Progenitor cell of endocrine pancreas (in vitro differentiated cells): ENCODE measurements around the gene MRPL43. TPM values are rescaled to one million over a fixed set of nuclear protein-coding genes. Genes with fewer than 3 reads are reported as not detected.

Source experiments
- DNase-seq: peaks from one replicate; pipeline ENCODE4 v3.0.0; 2021; ENCODE audit warnings: low spot score; ENCODE audit not compliant: unreplicated experiment
- H3K27ac Mint-ChIP-seq: 2 replicates; pipeline ENCODE4 v1.8.0; 2021; ENCODE audit warnings: mild to moderate bottlenecking, moderate library complexity, mixed read lengths
- H3K27me3 Mint-ChIP-seq: 2 replicates; pipeline ENCODE4 v1.8.0; 2021; ENCODE audit warnings: mixed read lengths
- H3K36me3 Mint-ChIP-seq: 2 replicates; pipeline ENCODE4 v1.8.0; 2022; ENCODE audit warnings: mixed read lengths; ENCODE audit not compliant: insufficient read depth
- H3K4me1 Mint-ChIP-seq: 2 replicates; pipeline ENCODE4 v1.8.0; 2021; ENCODE audit warnings: low read depth, mixed read lengths
- H3K4me3 Mint-ChIP-seq: 2 replicates; pipeline ENCODE4 v1.8.0; 2021; ENCODE audit warnings: low read depth, mild to moderate bottlenecking, moderate library complexity, mixed read lengths
- H3K9me3 Mint-ChIP-seq: 2 replicates; pipeline ENCODE4 v1.8.0; 2021; ENCODE audit warnings: low read depth, mixed read lengths
- CTCF ChIP-seq: fragments of 200-600 bp; sonication (generic); IDR thresholded peaks from one replicate; pipeline ENCODE4 v1.5.0; 2021; ENCODE audit warnings: antibody characterized with exemption, mild to moderate bottlenecking; ENCODE audit not compliant: unreplicated experiment
- total RNA-seq: library from RNA; stranded (reverse); gene quantifications from 2 replicates; pipeline ENCODE4 v1.2.1, GENCODE V29; 2021

Gene MRPL43
- total RNA-seq, 1 donor from 2014 or later, result 70.7 TPM

- H3K4me3 Mint-ChIP-seq, result peak within 1 kb of the TSS; percentile 79
- peak within 1 kb of the TSS; percentile 95 for H3K27ac Mint-ChIP-seq
- H3K36me3 Mint-ChIP-seq, result peaks cover 3% of the 10 kb centered on the region
- peak; percentile 76 for DNase-seq
- peak; percentile 88 for TF ChIP-seq CTCF
- H3K27me3 Mint-ChIP-seq, result no peaks in the 10 kb centered on the region
- no peaks in the 10 kb centered on the region for H3K9me3 Mint-ChIP-seq
- peaks cover 31% of the 10 kb centered on the region for H3K4me1 Mint-ChIP-seq
Observed at GRCh38 chr10:100969187-100970075, 17.9 kb downstream of the MRPL43 start, which contains the start of gene SEMA4G. SEMA4G (plus strand) TSS chr10:100969504; CDS start chr10:100972913, 3,409 bp downstream.

DNA sequence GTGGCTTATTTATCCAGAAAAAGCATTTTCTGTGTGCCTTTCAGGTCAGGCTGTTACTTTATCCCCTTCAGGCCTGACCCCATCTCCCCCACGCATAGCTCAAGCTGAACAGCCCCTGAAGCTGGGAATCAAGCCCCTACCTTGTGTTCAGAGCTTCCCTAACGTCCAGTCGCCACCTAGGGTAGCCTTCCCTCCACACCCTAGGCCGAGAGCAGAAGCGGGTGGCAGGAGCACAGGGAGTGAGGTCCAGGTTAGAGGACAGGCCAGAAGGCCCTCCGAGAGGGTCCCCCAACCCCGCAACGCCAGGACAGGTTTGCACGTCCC is 18.5 kb downstream of the MRPL43 start:
- DNase-seq, result no peak
- Mint-ChIP-seq H3K9me3 (no peaks in the 10 kb centered on the region), H3K36me3 (peaks cover 3% of the 10 kb centered on the region), H3K4me1 (peaks cover 31% of the 10 kb centered on the region), H3K27me3 (no peaks in the 10 kb centered on the region), H3K4me3 (peak overlapping the region; percentile 79), H3K27ac (no peak overlapping the region)
- no peak for TF ChIP-seq CTCF

- H3K4me3 Mint-ChIP-seq, result peak overlapping the region; percentile 79
- TF ChIP-seq CTCF, result no peak
- H3K27ac Mint-ChIP-seq, result no peak overlapping the region
- no peaks in the 10 kb centered on the region for H3K36me3 Mint-ChIP-seq
- H3K4me1 Mint-ChIP-seq, result peaks cover 31% of the 10 kb centered on the region
- H3K9me3 Mint-ChIP-seq, result no peaks in the 10 kb centered on the region
- DNase-seq, result no peak
- no peaks in the 10 kb centered on the region for H3K27me3 Mint-ChIP-seq
Observed at GRCh38 chr10:100968062-100968736, 19.1 kb downstream of the MRPL43 start.

DNA sequence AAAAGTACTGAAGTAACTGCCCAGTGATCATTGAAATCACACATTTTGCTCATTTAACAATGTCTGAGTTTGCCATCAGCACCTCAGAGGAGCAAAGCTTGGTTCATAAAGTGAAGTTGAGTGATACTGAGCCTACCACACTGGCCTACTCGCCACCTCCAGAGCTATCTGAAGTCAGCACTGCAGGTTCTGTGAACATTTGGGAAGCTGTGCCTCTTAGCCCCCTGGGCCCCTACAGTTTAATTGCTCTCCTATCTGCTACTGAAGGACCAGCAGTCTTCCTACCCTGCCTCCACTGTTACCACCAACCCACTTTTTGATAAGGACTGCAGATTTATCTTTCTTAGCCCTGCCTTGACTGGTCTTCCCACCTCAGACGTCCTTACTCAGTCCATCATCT is 20.0 kb downstream of the MRPL43 start:
- Mint-ChIP-seq H3K9me3 (no peaks in the 10 kb centered on the region), H3K4me3 (no peak overlapping the region), H3K4me1 (peaks cover 26% of the 10 kb centered on the region), H3K27me3 (no peaks in the 10 kb centered on the region), H3K27ac (no peak overlapping the region), H3K36me3 (peaks cover 4% of the 10 kb centered on the region)
- TF ChIP-seq CTCF, result no peak
- DNase-seq, result no peak

DNA sequence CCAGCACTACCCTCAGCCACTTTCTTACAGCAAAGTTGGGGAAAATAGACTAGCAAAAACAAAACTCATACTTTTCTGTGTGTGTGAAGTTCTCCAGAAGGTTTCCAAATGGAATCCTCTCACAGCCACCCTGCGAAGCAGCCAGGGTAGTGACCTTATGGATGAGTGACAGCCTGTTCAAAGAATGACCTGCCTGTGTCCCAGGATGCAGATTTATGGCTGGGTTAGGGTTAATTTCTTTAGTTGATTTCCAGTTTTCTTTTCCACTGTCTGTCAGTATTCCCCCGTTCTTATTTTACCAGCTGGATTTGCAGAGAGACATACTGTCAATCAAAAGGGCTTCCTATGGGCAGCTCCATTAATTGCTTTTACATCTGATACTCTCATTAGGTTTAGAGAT is 20.4 kb downstream of the MRPL43 start:
- Mint-ChIP-seq H3K27me3 (no peaks in the 10 kb centered on the region), H3K27ac (no peak overlapping the region), H3K4me1 (peaks cover 22% of the 10 kb centered on the region), H3K36me3 (peaks cover 5% of the 10 kb centered on the region), H3K4me3 (no peak overlapping the region), H3K9me3 (no peaks in the 10 kb centered on the region)
- TF ChIP-seq CTCF, result no peak
- DNase-seq, result no peak
